ENCODE measurements around the gene TCERG1L.

- TF ChIP-seq CTCF (IDR thresholded peaks at IDR 0.05; ENCODE audit: insufficient read depth, low read depth, low read length) (no peak), EZH2 (IDR thresholded peaks at IDR 0.05; ENCODE audit: insufficient read depth, low read length) (no peak)
Measured at GRCh38 chr10:131112691-131113090, 198.8 kb downstream of the TCERG1L start.
